Measurements from ENCODE around the gene BPIFB3.

DNA sequence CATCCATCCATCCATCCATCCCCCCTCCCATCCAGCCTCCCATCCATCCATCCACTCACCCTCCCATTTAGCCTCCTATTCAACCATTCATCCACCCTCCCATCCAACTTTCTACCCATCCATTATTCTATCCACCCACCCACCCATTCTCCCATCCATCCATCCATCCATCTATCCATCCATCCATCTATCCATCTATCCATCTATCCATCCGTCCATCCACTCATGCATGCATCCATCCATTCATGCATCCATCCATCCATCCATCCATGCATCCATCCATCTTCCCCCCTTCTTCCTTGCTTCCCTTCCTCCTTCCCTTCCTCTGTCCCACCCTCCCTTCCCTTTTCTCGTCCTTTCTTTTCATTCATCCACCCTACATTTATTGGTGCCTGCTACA lies 21.0 kb downstream of the BPIFB3 start:
- TF ChIP-seq, protein P1, sequence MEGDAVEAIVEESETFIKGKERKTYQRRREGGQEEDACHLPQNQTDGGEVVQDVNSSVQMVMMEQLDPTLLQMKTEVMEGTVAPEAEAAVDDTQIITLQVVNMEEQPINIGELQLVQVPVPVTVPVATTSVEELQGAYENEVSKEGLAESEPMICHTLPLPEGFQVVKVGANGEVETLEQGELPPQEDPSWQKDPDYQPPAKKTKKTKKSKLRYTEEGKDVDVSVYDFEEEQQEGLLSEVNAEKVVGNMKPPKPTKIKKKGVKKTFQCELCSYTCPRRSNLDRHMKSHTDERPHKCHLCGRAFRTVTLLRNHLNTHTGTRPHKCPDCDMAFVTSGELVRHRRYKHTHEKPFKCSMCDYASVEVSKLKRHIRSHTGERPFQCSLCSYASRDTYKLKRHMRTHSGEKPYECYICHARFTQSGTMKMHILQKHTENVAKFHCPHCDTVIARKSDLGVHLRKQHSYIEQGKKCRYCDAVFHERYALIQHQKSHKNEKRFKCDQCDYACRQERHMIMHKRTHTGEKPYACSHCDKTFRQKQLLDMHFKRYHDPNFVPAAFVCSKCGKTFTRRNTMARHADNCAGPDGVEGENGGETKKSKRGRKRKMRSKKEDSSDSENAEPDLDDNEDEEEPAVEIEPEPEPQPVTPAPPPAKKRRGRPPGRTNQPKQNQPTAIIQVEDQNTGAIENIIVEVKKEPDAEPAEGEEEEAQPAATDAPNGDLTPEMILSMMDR (IDR thresholded peaks at IDR 0.05): no peak
- no peak for TF ChIP-seq POLR2A (IDR thresholded peaks at IDR 0.05)

Measured in heart left ventricle (tissue), 13 donors.